HCT116 (cell line): ENCODE results near the gene SOBP. TPM values are rescaled to one million over a fixed set of nuclear protein-coding genes. Genes with fewer than 3 reads are reported as not detected.

Experiments
- ATAC-seq: fragments of 200-7000 bp; cut with Tn5 transposase; 2 replicates; pipeline ENCODE4 v1.9.1; 2020; ENCODE audit warnings: mild to moderate bottlenecking, moderate library complexity
- BruUV-seq: library from RNA; stranded (reverse); fragments of 400-500 nt; replicated peaks from 2 replicates; lab custom pipeline; 2021; lab: Mats Ljungman, UMichigan
- CTCF ChIA-PET: fragments of 300-600 bp; sonication (Branson Sonifier 250); formaldehyde crosslinking; loops from one replicate; lab custom pipeline; 2021; ENCODE audit warnings: antibody characterized with exemption; lab: Charles Lee
- POLR2A ChIA-PET: fragments of 300-600, 350-600 bp; sonication (Branson Sonifier 250); formaldehyde crosslinking; loops from one replicate; lab custom pipeline; 2021; ENCODE audit warnings: antibody characterized with exemption; lab: Charles Lee
- RAD21 ChIA-PET, 2 experiments: fragments of 300-600 bp; sonication (Branson Sonifier 250); formaldehyde crosslinking; loops; one replicate each; lab custom pipeline; 2023; ENCODE audit warnings: low total read pairs in 2 of 2; ENCODE audit not compliant: uncharacterized antibody in 2 of 2, unreplicated experiment in 2 of 2, low non-redundant PET in 1 of 2; lab: Charles Lee
- DNase-seq: peaks from one replicate; pipeline ENCODE4 v3.0.0-alpha.2; 2010; ENCODE audit warnings: low read depth, low spot score
- H2AFZ ChIP-seq: fragments of 200-600 bp; shearing (Covaris generic), sonication (generic); 2 replicates; pipeline ENCODE4 v1.6.1; 2017; ENCODE audit warnings: low read depth, mixed run types, mixed read lengths, antibody characterized with exemption, low read length; ENCODE audit not compliant: poor library complexity, severe bottlenecking
- H3K27ac ChIP-seq: 2 replicates; pipeline ENCODE4 v1.5.1; 2012; ENCODE audit warnings: low read depth, low read length
- H3K27me3 ChIP-seq: fragments of 200-600 bp; sonication (generic); 2 replicates; pipeline ENCODE4 v1.6.1; 2016; ENCODE audit warnings: mixed run types, low read length, mixed read lengths; ENCODE audit not compliant: insufficient read depth
- H3K36me3 ChIP-seq, 2 experiments: fragments of 200-500 bp in 1 of 2; fragments of 200-600 bp in 1 of 2; sonication (Bioruptor generic) in 1 of 2; sonication (generic) in 1 of 2; 2 replicates each; pipeline versions ENCODE4 v1.5.1 to v1.6.1; 2014 to 2016; ENCODE audit warnings: low read length in 2 of 2, inconsistent platforms in 1 of 2, mixed read lengths in 1 of 2, mixed run types in 1 of 2; ENCODE audit not compliant: insufficient read depth in 2 of 2, control insufficient read depth in 1 of 2
- H3K4me1 ChIP-seq, 2 experiments: fragments of 200-600 bp in 1 of 2; sonication (generic) in 1 of 2; 2 replicates each; pipeline versions ENCODE4 v1.5.1 to v1.6.1; 2012 to 2017; ENCODE audit warnings: low read length in 2 of 2, inconsistent platforms in 1 of 2, mild to moderate bottlenecking in 1 of 2, mixed read lengths in 1 of 2, mixed run types in 1 of 2, moderate library complexity in 1 of 2; ENCODE audit not compliant: insufficient read depth in 2 of 2, control insufficient read depth in 1 of 2
- H3K4me2 ChIP-seq: fragments of 200-600 bp; sonication (generic); 2 replicates; pipeline ENCODE4 v1.6.1; 2017; ENCODE audit warnings: mixed run types, low read length, mixed read lengths
- H3K4me3 ChIP-seq, 2 experiments: fragments of 200-600 bp in 1 of 2; sonication (generic) in 1 of 2; replicated peaks in 1 of 2; 2 replicates each; pipeline ENCODE4 v1.5.1; 2011 to 2016; ENCODE audit warnings: low read length in 2 of 2, control low read depth in 1 of 2, low read depth in 1 of 2, mild to moderate bottlenecking in 1 of 2, mixed read lengths in 1 of 2, mixed run types in 1 of 2
- H3K79me2 ChIP-seq: fragments of 200-600 bp; sonication (generic); 2 replicates; pipeline ENCODE4 v1.6.1; 2017; ENCODE audit warnings: mild to moderate bottlenecking, mixed run types, low read length, moderate library complexity, mixed read lengths; ENCODE audit not compliant: insufficient read depth
- H3K9ac ChIP-seq: fragments of 200-600 bp; sonication (generic); 2 replicates; pipeline ENCODE4 v1.6.1; 2016; ENCODE audit warnings: low read length, mixed read lengths
- H3K9me2 ChIP-seq: fragments of 200-600 bp; sonication (generic), shearing (Covaris generic); 2 replicates; pipeline ENCODE4 v1.6.1; 2017; ENCODE audit warnings: mixed run types, mild to moderate bottlenecking, moderate library complexity; ENCODE audit not compliant: insufficient read depth
- H3K9me3 ChIP-seq, 2 experiments: fragments of 200-500 bp in 1 of 2; fragments of 200-600 bp in 1 of 2; sonication (Bioruptor generic) in 1 of 2; sonication (generic) in 1 of 2; 2 replicates each; pipeline ENCODE4 v1.6.1; 2014 to 2017; ENCODE audit warnings: low read length in 2 of 2, mixed read lengths in 2 of 2, inconsistent platforms in 1 of 2, low read depth in 1 of 2, mild to moderate bottlenecking in 1 of 2, mixed run types in 1 of 2, moderate library complexity in 1 of 2; ENCODE audit not compliant: control insufficient read depth in 1 of 2, insufficient read depth in 1 of 2
- H4K20me1 ChIP-seq: fragments of 200-600 bp; sonication (generic), shearing (Covaris generic); 2 replicates; pipeline ENCODE4 v1.6.1; 2017; ENCODE audit warnings: mixed run types, mild to moderate bottlenecking, moderate library complexity; ENCODE audit not compliant: insufficient read depth
- CBX3 ChIP-seq: IDR thresholded peaks from 2 replicates; pipeline ENCODE4 v1.6.1; 2012; ENCODE audit warnings: low read depth
- ELF1 ChIP-seq: IDR thresholded peaks from 2 replicates; pipeline ENCODE4 v1.6.1; 2012; ENCODE audit warnings: low read depth, borderline replicate concordance
- FOSL1 ChIP-seq: IDR thresholded peaks from 2 replicates; pipeline ENCODE4 v1.6.1; 2012; ENCODE audit warnings: low read depth
- POLR2A ChIP-seq: IDR thresholded peaks from 2 replicates; pipeline ENCODE4 v1.7.0; 2011; ENCODE audit warnings: borderline replicate concordance; ENCODE audit not compliant: insufficient read depth, insufficient read length; ENCODE audit errors: extremely low read depth
- POLR2AphosphoS5 ChIP-seq: IDR thresholded peaks from 2 replicates; pipeline ENCODE4 v1.6.1; 2011; ENCODE audit warnings: mild to moderate bottlenecking, low read depth, low read length, moderate library complexity
- SP1 ChIP-seq: IDR thresholded peaks from 2 replicates; pipeline ENCODE4 v1.6.1; 2012; ENCODE audit warnings: low read depth
- SRF ChIP-seq: IDR thresholded peaks from 2 replicates; pipeline ENCODE4 v1.6.1; 2012; ENCODE audit warnings: low read depth
- TCF7L2 ChIP-seq: IDR thresholded peaks from 2 replicates; pipeline ENCODE4 v1.7.0; 2011; ENCODE audit warnings: borderline replicate concordance, inconsistent platforms; ENCODE audit not compliant: insufficient read depth, insufficient read length; ENCODE audit errors: extremely low read depth
- YY1 ChIP-seq: IDR thresholded peaks from 2 replicates; pipeline ENCODE4 v1.6.1; 2011; ENCODE audit warnings: low read length, low read depth, moderate library complexity, mild to moderate bottlenecking; ENCODE audit not compliant: insufficient replicate concordance; ENCODE audit errors: extremely low read depth
- ZNF274 ChIP-seq: fragments of 200-500 bp; sonication (Bioruptor generic); IDR thresholded peaks from 2 replicates; pipeline ENCODE4 v1.6.1; 2014; ENCODE audit warnings: mild to moderate bottlenecking, low read depth, low read length, inconsistent platforms
- intact Hi-C: fragments of 100-400 bp; cut with micrococcal nuclease; formaldehyde crosslinking; loops from 2 replicates; pipeline ENCODE4 v1.10.0; 2022
- total RNA-seq: library from RNA; stranded (reverse); gene quantifications from one replicate; pipeline ENCODE4 v1.2.1, GENCODE V29; 2021; ENCODE audit not compliant: unreplicated experiment
- TF ChIP-seq, protein P1 (sequence below): IDR thresholded peaks from 2 replicates; pipeline ENCODE4 v1.6.1; 2012
- TF ChIP-seq, protein P2 (sequence below): IDR thresholded peaks from 2 replicates; pipeline ENCODE4 v1.6.1; 2011; ENCODE audit warnings: mild to moderate bottlenecking, low read length, moderate library complexity; ENCODE audit not compliant: insufficient replicate concordance; ENCODE audit errors: extremely low read depth
- TF ChIP-seq, protein P3 (sequence below), 3 experiments: fragments of 200-600 bp in 1 of 3; sonication (generic) in 1 of 3; IDR thresholded peaks in 2 of 3; conservative IDR thresholded peaks in 1 of 3; 2 replicates each; pipeline ENCODE4 v1.5.1; 2012 to 2017; ENCODE audit warnings: low read depth in 2 of 3, low read length in 2 of 3, antibody characterized with exemption in 1 of 3, borderline replicate concordance in 1 of 3, control low read depth in 1 of 3, mild to moderate bottlenecking in 1 of 3, mixed read lengths in 1 of 3, mixed run types in 1 of 3, moderate library complexity in 1 of 3; ENCODE audit not compliant: insufficient read depth in 1 of 3

The SOBP gene
- total RNA-seq, 1 experiment from 2014 or later: 2.6 TPM

DNA sequence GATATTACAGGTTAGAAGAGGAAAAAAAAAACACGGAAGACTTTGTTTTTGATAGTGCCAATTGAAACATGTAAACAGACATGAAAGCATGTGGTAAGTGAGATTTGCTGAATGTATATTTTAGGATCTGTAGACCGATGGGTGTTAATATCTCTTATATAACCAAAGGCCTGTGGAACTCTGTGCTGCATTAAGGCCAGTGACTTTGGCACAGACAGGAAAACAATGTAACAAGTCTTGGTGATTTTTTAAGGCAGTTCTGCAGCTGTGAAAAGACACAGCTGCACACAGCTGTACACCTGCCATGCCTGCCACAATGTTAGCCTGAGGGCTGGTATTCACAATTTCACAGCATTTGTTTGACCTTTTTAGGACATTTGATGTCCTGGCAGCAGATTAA, 6.1 kb downstream of the SOBP start:
- no peak overlapping the region for H3K4me2 ChIP-seq
- no peaks in the 10 kb centered on the region for H4K20me1 ChIP-seq
- H3K36me3 ChIP-seq: no peaks in the 10 kb centered on the region
- no peak overlapping the region for H3K9ac ChIP-seq
- no peaks in the 10 kb centered on the region for H3K9me3 ChIP-seq
- ATAC-seq (no peak), DNase-seq (no peak)
- TF ChIP-seq SRF (no peak), TCF7L2 (no peak), CBX3 (no peak), SP1 (no peak), POLR2A (no peak), YY1 (no peak), ELF1 (no peak), FOSL1 (no peak), POLR2AphosphoS5 (no peak), ZNF274 (no peak)
- TF ChIP-seq, protein P1, sequence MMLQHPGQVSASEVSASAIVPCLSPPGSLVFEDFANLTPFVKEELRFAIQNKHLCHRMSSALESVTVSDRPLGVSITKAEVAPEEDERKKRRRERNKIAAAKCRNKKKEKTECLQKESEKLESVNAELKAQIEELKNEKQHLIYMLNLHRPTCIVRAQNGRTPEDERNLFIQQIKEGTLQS: no peak
- TF ChIP-seq, protein P2, sequence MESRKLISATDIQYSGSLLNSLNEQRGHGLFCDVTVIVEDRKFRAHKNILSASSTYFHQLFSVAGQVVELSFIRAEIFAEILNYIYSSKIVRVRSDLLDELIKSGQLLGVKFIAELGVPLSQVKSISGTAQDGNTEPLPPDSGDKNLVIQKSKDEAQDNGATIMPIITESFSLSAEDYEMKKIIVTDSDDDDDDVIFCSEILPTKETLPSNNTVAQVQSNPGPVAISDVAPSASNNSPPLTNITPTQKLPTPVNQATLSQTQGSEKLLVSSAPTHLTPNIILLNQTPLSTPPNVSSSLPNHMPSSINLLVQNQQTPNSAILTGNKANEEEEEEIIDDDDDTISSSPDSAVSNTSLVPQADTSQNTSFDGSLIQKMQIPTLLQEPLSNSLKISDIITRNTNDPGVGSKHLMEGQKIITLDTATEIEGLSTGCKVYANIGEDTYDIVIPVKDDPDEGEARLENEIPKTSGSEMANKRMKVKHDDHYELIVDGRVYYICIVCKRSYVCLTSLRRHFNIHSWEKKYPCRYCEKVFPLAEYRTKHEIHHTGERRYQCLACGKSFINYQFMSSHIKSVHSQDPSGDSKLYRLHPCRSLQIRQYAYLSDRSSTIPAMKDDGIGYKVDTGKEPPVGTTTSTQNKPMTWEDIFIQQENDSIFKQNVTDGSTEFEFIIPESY: no peak
- TF ChIP-seq, protein P3, sequence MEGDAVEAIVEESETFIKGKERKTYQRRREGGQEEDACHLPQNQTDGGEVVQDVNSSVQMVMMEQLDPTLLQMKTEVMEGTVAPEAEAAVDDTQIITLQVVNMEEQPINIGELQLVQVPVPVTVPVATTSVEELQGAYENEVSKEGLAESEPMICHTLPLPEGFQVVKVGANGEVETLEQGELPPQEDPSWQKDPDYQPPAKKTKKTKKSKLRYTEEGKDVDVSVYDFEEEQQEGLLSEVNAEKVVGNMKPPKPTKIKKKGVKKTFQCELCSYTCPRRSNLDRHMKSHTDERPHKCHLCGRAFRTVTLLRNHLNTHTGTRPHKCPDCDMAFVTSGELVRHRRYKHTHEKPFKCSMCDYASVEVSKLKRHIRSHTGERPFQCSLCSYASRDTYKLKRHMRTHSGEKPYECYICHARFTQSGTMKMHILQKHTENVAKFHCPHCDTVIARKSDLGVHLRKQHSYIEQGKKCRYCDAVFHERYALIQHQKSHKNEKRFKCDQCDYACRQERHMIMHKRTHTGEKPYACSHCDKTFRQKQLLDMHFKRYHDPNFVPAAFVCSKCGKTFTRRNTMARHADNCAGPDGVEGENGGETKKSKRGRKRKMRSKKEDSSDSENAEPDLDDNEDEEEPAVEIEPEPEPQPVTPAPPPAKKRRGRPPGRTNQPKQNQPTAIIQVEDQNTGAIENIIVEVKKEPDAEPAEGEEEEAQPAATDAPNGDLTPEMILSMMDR (IDR thresholded peaks at IDR 0.05 in 2 of 3, conservative IDR thresholded peaks at IDR 0.05 in 1 of 3; ENCODE audit: borderline replicate concordance in 1 of 3, insufficient read depth in 1 of 3, low read depth in 2 of 3, low read length in 2 of 3): no peak
- POLR2A ChIA-PET: no interaction called here
- no peak overlapping the region for H2AFZ ChIP-seq
- BruUV-seq: no TSS peak
- CTCF ChIA-PET: no interaction called here
- no peak overlapping the region for H3K4me3 ChIP-seq
- H3K79me2 ChIP-seq: no peaks in the 10 kb centered on the region
- no peaks in the 10 kb centered on the region for H3K9me2 ChIP-seq
- RAD21 ChIA-PET: no interaction called here
- H3K4me1 ChIP-seq: peaks cover 9 to 17% of the 10 kb centered on the region in 2 experiments
- no peak overlapping the region for H3K27ac ChIP-seq
- no peaks in the 10 kb centered on the region for H3K27me3 ChIP-seq
- intact Hi-C loops: no loop called here
